Measurements from ENCODE around the gene ZNRD2. TPM values are rescaled to one million over a fixed set of nuclear protein-coding genes. Genes with fewer than 3 reads are reported as not detected.

ZNRD2 gene
- total RNA-seq, 1 donor from 2014 or later: 32.2 TPM

DNA sequence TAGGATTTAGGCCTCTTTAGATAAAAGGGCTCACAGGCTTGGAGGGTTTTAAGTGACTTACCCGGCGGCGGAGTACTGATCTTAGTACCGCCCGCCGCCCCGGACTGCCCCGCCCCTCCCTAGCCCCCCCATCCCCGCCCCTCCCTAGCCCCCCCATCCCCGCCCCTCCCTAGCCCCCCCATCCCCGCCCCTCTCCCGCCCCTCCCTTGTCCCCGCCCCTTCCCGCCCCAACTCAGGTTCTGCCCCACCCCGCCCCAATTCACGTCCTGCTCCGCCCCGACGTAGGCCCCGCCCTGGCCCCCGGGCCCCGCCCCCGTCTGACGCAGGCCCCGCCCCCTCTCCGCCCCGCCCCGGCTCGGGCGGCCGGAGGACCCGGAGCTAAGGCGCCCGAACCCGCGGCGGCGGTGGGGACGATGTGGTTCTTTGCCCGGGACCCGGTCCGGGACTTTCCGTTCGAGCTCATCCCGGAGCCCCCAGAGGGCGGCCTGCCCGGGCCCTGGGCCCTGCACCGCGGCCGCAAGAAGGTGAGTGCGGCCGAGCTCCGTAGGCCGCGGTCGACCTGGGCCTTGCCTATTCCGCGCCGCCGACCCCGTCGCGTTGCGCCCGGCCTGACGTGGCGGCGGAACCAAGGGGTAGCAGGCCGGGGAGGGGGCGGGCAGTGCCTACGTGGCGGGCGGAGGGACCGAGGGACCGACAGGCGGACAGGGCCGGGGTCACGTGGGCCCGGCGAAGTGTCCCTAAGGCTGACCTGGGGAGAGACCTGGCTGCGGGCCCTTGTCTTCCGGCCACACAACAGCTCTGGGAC, 45.3 kb upstream of the ZNRD2 start, which contains the start of gene SCYL1:
Gene SCYL1, plus strand, starts transcription at position 343 of the 805 bp plus-strand sequence. Its CDS starts 71 bp downstream, at position 414.
- no peak within 1 kb of the TSS for H3K27ac Mint-ChIP-seq (ENCODE audit: unreplicated experiment)
- H3K36me3 Mint-ChIP-seq (ENCODE audit: low read depth): no peaks in the 10 kb centered on the region
- peak; percentile 74 for DNase-seq (ENCODE audit: low read depth, low spot score)
- H3K9me3 Mint-ChIP-seq: no peaks in the 10 kb centered on the region
- TF ChIP-seq, protein P1, sequence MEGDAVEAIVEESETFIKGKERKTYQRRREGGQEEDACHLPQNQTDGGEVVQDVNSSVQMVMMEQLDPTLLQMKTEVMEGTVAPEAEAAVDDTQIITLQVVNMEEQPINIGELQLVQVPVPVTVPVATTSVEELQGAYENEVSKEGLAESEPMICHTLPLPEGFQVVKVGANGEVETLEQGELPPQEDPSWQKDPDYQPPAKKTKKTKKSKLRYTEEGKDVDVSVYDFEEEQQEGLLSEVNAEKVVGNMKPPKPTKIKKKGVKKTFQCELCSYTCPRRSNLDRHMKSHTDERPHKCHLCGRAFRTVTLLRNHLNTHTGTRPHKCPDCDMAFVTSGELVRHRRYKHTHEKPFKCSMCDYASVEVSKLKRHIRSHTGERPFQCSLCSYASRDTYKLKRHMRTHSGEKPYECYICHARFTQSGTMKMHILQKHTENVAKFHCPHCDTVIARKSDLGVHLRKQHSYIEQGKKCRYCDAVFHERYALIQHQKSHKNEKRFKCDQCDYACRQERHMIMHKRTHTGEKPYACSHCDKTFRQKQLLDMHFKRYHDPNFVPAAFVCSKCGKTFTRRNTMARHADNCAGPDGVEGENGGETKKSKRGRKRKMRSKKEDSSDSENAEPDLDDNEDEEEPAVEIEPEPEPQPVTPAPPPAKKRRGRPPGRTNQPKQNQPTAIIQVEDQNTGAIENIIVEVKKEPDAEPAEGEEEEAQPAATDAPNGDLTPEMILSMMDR (conservative IDR thresholded peaks at IDR 0.05): no peak
- peak within 1 kb of the TSS; percentile 86 for H3K4me3 Mint-ChIP-seq
- peaks cover 4% of the 10 kb centered on the region for H3K27me3 Mint-ChIP-seq (ENCODE audit: low read depth)
- peaks cover 35% of the 10 kb centered on the region for H3K4me1 Mint-ChIP-seq

DNA sequence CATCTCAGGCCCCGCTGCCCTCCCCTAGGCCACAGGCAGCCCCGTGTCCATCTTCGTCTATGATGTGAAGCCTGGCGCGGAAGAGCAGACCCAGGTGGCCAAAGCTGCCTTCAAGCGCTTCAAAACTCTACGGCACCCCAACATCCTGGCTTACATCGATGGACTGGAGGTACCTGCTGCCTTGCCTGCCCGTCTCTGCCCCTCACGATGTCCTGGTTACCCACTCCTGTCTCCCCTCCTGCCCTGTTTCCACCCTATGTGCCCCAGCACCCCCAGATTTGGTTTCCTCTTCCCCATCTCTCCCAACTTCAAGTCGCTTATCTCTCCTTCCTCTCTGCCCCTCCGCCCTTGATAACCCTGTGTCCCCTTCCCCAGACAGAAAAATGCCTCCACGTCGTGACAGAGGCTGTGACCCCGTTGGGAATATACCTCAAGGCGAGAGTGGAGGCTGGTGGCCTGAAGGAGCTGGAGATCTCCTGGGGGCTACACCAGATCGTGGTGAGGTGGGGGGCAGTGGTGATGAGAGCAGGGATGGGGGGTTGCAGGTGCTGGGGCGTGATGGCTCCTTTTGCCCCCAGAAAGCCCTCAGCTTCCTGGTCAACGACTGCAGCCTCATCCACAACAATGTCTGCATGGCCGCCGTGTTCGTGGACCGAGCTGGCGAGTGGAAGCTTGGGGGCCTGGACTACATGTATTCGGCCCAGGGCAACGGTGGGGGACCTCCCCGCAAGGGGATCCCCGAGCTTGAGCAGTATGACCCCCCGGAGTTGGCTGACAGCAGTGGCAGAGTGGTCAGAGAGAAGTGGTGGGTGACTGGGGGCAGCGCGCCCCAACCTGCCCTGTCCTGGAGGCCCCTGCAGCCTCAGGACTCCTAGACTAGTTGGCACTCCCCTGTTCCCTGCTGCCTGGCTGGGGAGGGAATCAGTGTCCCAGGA, 44.5 kb upstream of the ZNRD2 start:
- Mint-ChIP-seq H3K9me3 (no peaks in the 10 kb centered on the region), H3K4me3 (peak overlapping the region; percentile 86), H3K4me1 (peaks cover 39% of the 10 kb centered on the region), H3K36me3 (ENCODE audit: low read depth) (peaks cover 2% of the 10 kb centered on the region), H3K27ac (ENCODE audit: unreplicated experiment) (no peak overlapping the region), H3K27me3 (ENCODE audit: low read depth) (peaks cover 4% of the 10 kb centered on the region)
- no peak for DNase-seq (ENCODE audit: low read depth, low spot score)
- TF ChIP-seq, protein P1 (conservative IDR thresholded peaks at IDR 0.05): no peak

DNA sequence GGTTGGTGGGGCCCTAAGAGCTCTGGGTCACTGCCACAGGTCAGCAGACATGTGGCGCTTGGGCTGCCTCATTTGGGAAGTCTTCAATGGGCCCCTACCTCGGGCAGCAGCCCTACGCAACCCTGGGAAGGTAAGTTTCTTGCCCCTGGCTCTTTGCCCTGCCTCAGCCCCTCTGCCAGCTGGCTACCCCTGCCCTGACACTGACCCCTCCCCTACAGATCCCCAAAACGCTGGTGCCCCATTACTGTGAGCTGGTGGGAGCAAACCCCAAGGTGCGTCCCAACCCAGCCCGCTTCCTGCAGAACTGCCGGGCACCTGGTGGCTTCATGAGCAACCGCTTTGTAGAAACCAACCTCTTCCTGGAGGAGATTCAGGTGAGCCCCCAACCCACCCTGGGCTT, 43.5 kb upstream of the ZNRD2 start:
- Mint-ChIP-seq H3K4me3 (peak overlapping the region; percentile 82), H3K27me3 (ENCODE audit: low read depth) (peaks cover 4% of the 10 kb centered on the region), H3K9me3 (no peaks in the 10 kb centered on the region), H3K27ac (ENCODE audit: unreplicated experiment) (no peak overlapping the region), H3K4me1 (peaks cover 38% of the 10 kb centered on the region), H3K36me3 (ENCODE audit: low read depth) (peaks cover 2% of the 10 kb centered on the region)
- DNase-seq (ENCODE audit: low read depth, low spot score): no peak
- TF ChIP-seq, protein P1 (conservative IDR thresholded peaks at IDR 0.05): no peak

DNA sequence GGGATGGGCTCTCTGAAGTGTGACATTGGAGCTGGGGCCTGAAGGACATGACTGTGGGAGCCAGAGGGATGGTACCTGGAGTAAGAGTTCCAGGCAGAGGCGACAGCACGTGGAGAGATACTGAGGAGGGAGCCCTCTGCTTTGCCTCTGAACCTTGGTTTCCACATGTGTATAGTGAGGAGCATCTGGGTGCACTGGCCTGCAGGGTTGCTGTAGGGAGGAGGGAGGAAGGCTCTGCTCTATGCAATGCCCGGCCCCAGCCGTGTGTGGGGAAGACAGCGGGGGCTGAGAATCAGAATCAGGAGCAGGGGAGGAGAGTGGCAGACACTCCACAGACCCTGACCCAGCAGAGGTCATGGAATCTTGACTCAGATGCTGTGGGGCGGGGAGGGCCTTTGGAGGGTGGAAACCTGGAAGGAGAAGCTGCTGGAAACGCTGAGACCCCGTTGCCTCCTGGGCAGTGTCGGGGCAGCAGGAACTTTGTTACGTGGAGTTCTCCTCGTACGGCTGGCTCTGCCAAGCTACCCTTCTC, 41.4 kb upstream of the ZNRD2 start:
- DNase-seq (ENCODE audit: low read depth, low spot score): no peak
- TF ChIP-seq, protein P1 (conservative IDR thresholded peaks at IDR 0.05): no peak
- Mint-ChIP-seq H3K4me3 (peak overlapping the region; percentile 56), H3K27ac (ENCODE audit: unreplicated experiment) (no peak overlapping the region), H3K4me1 (peaks cover 26% of the 10 kb centered on the region), H3K27me3 (ENCODE audit: low read depth) (peaks cover 4% of the 10 kb centered on the region), H3K9me3 (no peaks in the 10 kb centered on the region), H3K36me3 (ENCODE audit: low read depth) (peaks cover 5% of the 10 kb centered on the region)

DNA sequence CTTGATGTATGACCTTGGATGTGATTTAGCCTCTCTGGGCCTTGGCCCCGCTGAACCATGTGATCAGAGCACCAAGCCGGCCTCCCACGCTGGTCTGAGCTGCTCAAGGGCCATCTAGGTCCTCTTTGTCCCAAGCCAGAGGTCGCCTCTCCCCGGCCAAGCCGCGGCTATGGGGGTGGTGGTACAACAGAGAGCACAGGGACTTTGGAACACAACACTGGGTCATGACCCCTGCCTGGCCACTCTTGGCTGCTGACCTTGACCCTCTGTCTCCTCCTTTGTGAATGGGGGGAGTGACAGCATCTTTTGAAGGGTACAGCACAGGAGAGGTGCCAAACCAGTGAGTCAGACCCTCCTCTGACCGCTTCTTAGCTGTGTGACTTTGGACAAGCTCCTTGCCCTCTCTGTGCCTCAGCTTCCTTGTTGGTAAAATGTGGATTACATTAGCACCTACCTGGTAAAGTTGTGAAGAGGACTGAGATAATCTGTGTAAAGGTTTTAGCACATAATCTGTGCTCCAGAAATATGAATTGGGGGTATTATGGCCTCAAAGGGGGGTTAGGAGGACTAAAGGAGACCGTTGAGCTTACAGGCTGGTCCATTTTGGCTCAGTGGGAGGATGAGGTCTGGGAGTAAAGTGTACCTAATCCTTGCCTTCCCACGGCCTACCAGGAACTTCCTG, 40.7 kb upstream of the ZNRD2 start:
- Mint-ChIP-seq H3K4me3 (peak overlapping the region; percentile 40), H3K36me3 (ENCODE audit: low read depth) (peaks cover 9% of the 10 kb centered on the region), H3K9me3 (no peaks in the 10 kb centered on the region), H3K27me3 (ENCODE audit: low read depth) (peaks cover 2% of the 10 kb centered on the region), H3K27ac (ENCODE audit: unreplicated experiment) (no peak overlapping the region), H3K4me1 (peaks cover 20% of the 10 kb centered on the region)
- TF ChIP-seq, protein P1 (conservative IDR thresholded peaks at IDR 0.05): no peak
- no peak for DNase-seq (ENCODE audit: low read depth, low spot score)
